ENCODE measurements around the gene MUC3A.

GRCh38 chr7:100974021-100974420 lies 24.7 kb downstream of the MUC3A start:
- TF ChIP-seq POLR2AphosphoS5 (IDR thresholded peaks at IDR 0.05) (no peak), EP300 (IDR thresholded peaks at IDR 0.05) (no peak), CTCF (IDR thresholded peaks at IDR 0.05) (no peak), POLR2A (IDR thresholded peaks at IDR 0.05) (no peak)
